Right kidney (tissue), 1 donor: Measurements from ENCODE around the gene BRD1.

Experiments used
- DNase-seq: peaks from one replicate; pipeline ENCODE4 v3.0.0-alpha.2; 2016

Gene BRD1

DNA sequence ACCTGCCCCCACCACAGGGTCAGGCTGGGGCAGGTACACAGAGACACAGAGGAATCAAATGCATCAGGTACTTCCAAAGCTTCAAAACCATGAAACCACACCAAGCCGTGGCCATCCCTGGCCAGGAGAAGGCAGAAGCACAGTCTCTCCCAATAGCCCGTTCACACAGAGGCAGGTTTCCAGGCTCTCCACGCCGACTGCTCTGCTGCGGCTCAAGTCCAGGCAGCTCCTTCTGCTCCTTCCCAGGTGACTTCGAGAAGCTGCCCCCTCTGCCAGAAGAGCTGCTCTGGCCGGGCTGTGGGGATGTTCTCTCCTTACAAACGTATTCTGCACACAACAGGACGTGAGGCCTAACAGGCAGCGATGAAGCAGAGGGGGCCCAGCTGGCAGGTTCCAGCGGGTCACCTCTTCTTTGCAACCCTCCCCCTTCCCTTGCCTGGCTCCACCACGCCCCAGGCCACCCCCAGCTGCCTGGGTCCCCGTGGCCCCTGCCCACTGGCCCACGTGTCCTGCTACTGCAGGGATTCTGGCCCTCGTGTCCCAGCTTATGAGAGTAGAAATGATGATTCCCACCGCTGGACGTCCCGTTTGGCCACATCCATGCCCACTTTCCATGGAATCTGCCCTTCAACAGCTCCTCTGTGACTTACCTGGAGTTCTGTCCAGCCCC lies 26.1 kb downstream of the BRD1 start:
- no peak for DNase-seq

- DNase-seq, result no peak
Measured at GRCh38 chr22:49800408-49801238, 27.1 kb downstream of the BRD1 start.

DNA sequence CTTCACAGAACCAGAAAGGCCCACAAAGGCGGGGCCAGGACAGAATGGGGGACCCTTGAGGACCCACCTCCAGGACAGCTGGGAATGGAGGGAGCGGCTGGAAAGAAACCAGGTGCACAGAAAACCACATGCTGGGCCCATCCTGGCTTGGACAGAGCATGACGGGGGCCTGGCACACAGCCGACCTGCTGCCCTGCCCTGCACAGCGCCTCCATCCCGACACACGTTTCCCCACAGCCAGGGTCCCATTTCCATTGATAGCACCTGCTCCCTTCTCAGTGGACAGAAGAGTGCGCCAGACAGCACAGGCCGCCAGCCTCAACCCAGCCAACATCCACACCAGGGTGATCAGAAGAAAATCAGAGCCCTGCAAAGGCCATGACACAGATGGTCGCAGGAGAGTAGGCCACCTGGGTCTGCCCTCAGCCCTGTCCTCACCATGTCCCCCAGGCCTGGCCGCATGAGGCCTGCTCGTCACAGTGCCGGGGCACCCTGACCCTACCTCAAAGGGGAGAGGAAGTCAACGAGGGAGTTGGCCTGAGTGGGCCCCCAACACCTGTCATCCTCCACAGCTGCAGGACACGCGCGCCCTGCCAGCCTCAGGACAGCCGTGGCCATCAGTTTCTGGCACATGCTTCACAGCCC lies 28.1 kb downstream of the BRD1 start:
- DNase-seq, result no peak

GRCh38 chr22:49798486-49799151 lies 29.1 kb downstream of the BRD1 start:
- DNase-seq, result no peak

DNA sequence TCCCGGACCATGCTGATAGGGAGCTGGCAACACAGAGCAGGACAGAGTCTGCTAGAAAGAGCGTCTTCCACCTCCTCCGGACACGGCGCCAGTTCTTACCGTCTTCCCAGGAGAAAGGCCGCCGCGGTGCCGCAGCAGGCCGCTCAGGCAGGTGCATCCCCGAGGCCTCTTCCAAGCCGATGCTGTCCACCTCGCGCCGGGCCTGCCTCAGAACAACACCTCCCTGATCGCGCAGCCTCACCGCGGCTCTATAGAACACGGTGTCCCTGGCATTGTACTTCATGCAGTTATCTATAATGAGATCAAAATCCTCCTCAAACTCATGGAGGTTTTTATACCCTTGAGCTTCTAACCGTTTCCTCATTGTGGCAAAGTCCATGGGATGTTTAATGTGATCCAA lies 30.0 kb downstream of the BRD1 start:
- DNase-seq, result no peak

- no peak for DNase-seq
Measured at GRCh38 chr22:49796596-49797270, 30.9 kb downstream of the BRD1 start.

DNA sequence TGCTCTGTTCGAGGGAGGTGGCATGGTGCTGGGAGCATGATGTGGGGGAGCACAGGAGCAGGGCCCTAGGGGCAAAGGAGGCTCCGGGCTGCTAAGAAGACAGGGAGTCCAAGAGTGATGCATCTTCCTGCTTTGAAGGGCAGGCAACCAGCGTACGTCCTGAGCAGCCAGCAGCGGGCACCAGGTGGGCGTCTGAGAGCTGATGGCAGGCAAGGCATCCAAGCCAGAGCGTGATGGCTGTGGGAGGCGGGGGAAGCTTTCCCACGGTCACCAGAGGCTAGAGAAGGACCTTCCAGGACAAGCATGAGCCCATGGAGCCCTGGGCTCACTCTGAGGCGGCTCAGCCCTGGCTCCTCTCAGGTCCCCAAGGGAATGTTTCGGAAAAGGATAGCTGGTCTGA lies 32.2 kb downstream of the BRD1 start:
- no peak for DNase-seq

- no peak for DNase-seq
Measured at GRCh38 chr22:49793871-49794270, 33.8 kb downstream of the BRD1 start.

DNA sequence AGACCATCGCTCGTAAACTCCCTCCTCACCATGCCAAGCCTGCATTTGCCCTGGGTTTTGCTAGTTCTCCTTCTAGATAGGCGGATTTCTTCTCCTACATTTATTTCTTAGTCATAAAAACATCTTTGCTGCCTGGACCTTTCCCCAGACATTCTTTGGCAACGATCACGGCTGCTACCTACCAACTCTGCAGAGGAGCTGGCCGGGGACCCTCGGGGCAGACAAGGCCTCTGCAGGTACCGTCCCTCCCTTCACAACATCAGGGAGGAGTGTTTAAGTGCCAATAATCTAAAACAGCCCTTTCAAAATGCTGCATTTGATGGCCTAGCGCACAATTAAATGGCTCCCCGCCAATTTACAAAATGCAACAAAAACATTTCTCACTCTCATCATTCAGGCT lies 34.4 kb downstream of the BRD1 start:
- no peak for DNase-seq

DNA sequence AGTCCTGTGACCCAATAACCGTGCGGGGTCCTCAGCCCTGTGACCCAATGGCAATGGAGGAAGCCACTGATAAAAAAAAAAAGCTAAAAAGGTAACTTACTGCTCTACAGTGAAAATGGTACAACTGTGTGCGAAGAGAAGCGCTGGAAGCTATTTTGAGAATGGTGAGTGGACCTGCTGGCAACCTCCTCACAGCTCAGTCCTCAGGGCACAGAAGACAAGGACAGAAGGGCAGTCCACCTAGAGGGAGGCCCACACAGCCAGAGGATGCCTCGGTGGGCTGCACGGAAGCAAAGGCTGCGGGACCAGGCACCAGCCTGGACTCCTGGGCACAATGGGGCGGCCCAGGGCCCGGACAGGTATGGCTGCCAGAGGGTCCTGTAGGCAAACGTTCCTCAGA lies 35.6 kb downstream of the BRD1 start:
- DNase-seq, result no peak

DNA sequence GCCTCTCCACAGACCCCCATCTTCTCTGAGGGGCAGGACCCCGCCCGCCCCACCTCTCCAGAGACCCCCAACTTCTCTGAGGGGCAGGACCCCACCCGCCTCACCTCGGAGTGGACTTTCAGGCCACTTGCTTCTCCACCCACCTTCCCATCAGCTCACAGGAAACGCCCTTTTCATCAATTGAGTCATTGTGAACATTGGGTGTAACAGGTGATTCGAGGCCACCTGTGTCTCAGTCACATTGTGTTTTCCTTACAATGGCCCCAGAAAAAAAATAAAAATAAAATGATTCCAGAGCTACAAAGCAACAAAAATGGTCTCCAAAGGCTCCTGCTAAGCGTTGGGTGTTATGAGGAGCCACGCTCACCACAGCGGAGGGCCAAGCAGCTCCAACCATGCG lies 36.0 kb downstream of the BRD1 start:
- DNase-seq, result no peak

GRCh38 chr22:49790912-49791311 lies 36.8 kb downstream of the BRD1 start:
- no peak for DNase-seq

DNA sequence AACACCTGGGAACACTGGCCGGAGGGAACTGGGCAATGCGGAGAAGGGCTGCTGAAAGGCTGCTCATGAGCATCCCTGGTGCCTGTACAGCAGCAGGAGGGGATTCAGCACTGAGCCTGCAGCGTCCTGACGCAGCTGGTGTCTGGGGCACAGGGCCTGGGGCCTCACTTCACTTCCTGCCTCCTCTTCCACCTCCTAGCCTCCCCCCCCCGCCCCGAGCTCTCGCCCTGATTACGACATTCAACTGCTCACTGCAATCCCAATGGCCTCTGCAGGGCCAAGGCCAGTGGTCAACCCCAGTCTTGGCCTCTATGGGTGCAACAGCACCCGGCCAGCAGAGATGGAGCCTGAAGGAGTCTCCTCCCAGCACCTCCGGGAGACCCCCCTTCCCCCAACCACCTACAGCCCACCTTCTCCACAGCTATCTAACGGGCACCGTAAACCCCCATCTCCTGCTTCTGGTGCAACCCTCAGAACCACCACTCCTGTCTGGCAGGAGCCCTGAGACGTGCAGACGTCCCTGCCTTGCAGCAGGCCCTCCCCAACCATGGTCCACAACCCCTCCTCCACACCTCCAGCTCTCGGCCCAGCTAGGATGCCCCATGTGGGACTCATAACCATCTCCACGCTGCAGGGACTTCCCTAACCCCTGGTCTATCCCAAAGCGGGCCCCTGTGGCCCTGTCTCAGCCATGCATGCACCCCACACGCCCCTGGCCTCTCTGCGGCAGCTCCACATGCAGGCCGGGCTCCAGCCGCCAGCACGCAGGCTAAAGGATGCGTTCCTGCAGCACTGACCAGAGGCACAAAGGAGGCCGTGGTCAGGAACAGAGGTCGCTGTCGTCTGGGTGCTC lies 38.2 kb downstream of the BRD1 start:
- no peak for DNase-seq

- no peak for DNase-seq
Measured at GRCh38 chr22:49788504-49788903, 39.2 kb downstream of the BRD1 start.

DNA sequence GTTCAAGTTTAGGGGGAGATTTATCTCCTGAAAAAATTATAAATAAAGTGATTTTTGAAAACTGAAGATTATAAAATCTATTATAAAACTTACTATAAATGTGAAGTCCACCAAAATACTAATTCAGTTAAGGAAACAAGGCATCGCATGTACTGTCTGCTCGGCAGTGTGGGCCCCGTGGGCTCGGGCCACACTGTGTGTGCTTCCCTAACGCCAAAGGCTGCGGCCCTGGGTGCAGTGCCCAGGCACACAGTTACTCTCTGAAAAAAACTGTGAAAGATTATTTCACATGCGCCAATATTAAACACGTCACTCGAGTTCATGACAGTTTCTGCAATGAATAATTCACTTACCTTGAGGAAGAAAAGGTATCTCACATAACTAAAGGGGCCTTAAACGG lies 39.8 kb downstream of the BRD1 start:
- no peak for DNase-seq

GRCh38 chr22:49786976-49787706 lies 40.5 kb downstream of the BRD1 start:
- DNase-seq, result no peak

DNA sequence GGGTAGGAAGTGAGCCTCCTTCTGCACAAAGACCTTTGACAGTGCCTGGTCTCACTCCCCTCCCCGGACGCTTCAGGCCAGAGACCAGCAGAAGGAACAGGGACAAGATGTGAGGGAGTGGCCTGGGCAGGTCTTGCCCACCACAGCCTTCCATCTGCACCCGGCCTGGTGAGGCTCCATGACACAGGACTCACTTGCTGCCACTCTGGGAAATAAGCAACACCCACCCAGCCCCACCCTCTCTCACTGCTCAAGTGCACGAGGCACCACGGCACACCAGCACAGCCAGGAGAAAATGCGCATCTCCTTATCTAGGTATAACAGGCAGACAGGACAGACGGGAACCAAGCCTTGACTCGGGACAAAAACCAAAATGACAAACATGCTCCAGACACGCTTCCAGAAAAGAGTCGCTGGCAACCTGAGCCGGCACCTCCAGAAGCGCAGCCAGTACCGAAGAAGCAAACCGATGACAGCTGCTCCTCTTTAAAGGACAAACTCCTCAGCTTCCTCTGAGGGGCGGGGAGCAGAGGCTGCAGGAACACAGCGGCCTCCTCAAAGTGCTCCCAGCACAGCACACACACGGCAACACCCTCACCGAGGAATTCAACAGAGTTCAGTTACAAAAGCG lies 41.7 kb downstream of the BRD1 start:
- DNase-seq, result no peak

DNA sequence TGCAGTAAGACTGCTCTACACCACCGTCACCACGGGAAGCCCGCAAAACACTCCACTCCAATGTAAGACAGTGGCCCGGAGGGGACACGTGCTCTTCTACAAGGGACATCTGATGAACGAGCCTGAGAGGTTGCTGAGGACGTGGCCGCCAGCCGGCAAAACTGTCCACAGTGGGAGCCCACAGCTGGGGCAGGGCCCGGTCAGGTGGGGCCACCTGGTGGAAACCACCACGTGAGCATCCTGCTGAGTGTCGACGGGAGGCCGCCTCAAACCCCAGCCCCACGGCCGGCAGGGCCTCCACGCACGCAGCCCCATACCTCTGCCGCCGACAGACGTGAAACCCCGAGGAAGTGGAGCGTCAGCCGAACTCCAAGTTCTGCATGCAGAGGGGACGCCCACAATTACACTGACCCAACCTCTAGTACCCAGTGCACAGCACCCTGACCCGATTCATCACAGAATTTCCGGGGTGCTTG lies 42.6 kb downstream of the BRD1 start:
- DNase-seq, result no peak

DNA sequence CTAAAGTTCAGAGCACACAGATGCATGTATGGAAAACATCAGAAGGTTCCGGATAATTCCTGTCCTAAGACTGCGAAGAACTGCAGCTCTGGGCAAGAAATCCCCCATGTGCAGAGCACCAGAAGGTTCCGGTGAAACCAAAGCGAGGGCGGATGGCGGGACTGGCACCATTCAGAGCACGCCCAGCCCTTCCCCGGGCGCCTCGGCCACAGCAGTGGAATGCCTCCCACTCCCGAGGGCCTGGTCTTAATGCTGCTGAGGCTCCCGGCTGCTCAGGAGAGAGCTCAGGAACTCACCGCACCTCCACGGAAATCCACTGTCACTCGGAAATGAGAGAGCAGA lies 43.1 kb downstream of the BRD1 start:
- no peak for DNase-seq

- DNase-seq, result no peak
Measured at GRCh38 chr22:49783926-49784629, 43.6 kb downstream of the BRD1 start.
